Smooth muscle cell (in vitro differentiated cells): ENCODE measurements around the gene SLCO2B1. TPM values are rescaled to one million over a fixed set of nuclear protein-coding genes. Genes with fewer than 3 reads are reported as not detected.

Source experiments
- DNase-seq: peaks from one replicate; lab custom pipeline; 2025; ENCODE audit not compliant: unreplicated experiment; lab: John Stamatoyannopoulos, UW
- H2AFZ ChIP-seq: fragments of 200-600 bp; sonication (generic); 2 replicates; pipeline ENCODE4 v1.6.0; 2016; ENCODE audit warnings: antibody characterized with exemption, low read depth, mild to moderate bottlenecking
- H3F3A ChIP-seq: fragments of 200-600 bp; sonication (generic); 2 replicates; pipeline ENCODE4 v1.6.0; 2017; ENCODE audit warnings: antibody characterized with exemption, low read depth
- H3K27ac ChIP-seq: fragments of 200-600 bp; sonication (generic); 2 replicates; pipeline ENCODE4 v1.5.1; 2016; ENCODE audit warnings: low read depth, mild to moderate bottlenecking
- H3K27me3 ChIP-seq: fragments of 200-600 bp; sonication (generic); 2 replicates; pipeline ENCODE4 v1.6.1; 2016; ENCODE audit warnings: low read depth, mild to moderate bottlenecking
- H3K36me3 ChIP-seq: fragments of 200-600 bp; sonication (generic); 2 replicates; pipeline ENCODE4 v1.5.1; 2016; ENCODE audit warnings: low read depth
- H3K4me1 ChIP-seq: fragments of 200-600 bp; sonication (generic); 2 replicates; pipeline ENCODE4 v1.5.1; 2016; ENCODE audit warnings: low read depth
- H3K4me2 ChIP-seq: fragments of 200-600 bp; sonication (generic); 2 replicates; pipeline ENCODE4 v1.6.0; 2016; ENCODE audit warnings: mild to moderate bottlenecking
- H3K4me3 ChIP-seq: fragments of 200-600 bp; sonication (generic); 2 replicates; pipeline ENCODE4 v1.5.1; 2016; ENCODE audit warnings: mild to moderate bottlenecking
- H3K79me2 ChIP-seq: fragments of 200-600 bp; sonication (generic); 2 replicates; pipeline ENCODE4 v1.6.0; 2016; ENCODE audit warnings: low read depth, mild to moderate bottlenecking
- H3K9ac ChIP-seq: fragments of 200-600 bp; sonication (generic); 2 replicates; pipeline ENCODE4 v1.6.0; 2016; ENCODE audit warnings: low read depth
- H3K9me3 ChIP-seq: fragments of 200-600 bp; sonication (generic); replicated peaks from 2 replicates; pipeline ENCODE4 v1.5.1; 2016; ENCODE audit warnings: low read depth
- H4K20me1 ChIP-seq: fragments of 200-600 bp; sonication (generic); 2 replicates; pipeline ENCODE4 v1.6.0; 2016; ENCODE audit warnings: low read depth
- CTCF ChIP-seq: fragments of 200-600 bp; sonication (generic); IDR thresholded peaks from 2 replicates; pipeline ENCODE4 v1.5.1; 2017; ENCODE audit warnings: borderline replicate concordance, mild to moderate bottlenecking, antibody characterized with exemption; ENCODE audit not compliant: insufficient read depth, poor library complexity, severe bottlenecking
- WGBS: methylation state at CpG from one replicate; pipeline ENCODE4 v1.1.7; 2016; ENCODE audit warnings: low lambda C conversion rate; 5-methylcytosine and 5-hydroxymethylcytosine counted together
- polyA plus RNA-seq: library from polyadenylated mRNA; unstranded; fragments of >200 nt; fragmentation: Nextera tagmentation; extraction: Ambion mirVana; gene quantifications from 2 replicates; pipeline ENCODE4 v1.2.1, GENCODE V29; 2016
- total RNA-seq: library from RNA; depleted of rRNA; stranded (reverse); fragments of >200 nt; gene quantifications from 2 replicates; pipeline ENCODE4 v1.2.3, GENCODE V29; 2014

The SLCO2B1 gene
- total and polyA plus RNA-seq, 2 experiments from 2014 or later = 0.30 TPM; not detected in 1

GRCh38 chr11:75169101-75169885 is 18.4 kb downstream of the SLCO2B1 start:
- Histone ChIP-seq H3K4me1 (no peaks in the 10 kb centered on the region), H2AFZ (no peak overlapping the region), H3F3A (no peaks in the 10 kb centered on the region), H3K79me2 (no peaks in the 10 kb centered on the region), H3K9me3 (no peaks in the 10 kb centered on the region), H3K9ac (no peak overlapping the region), H3K36me3 (no peaks in the 10 kb centered on the region), H3K4me3 (no peak overlapping the region), H3K27ac (no peak overlapping the region), H3K27me3 (no peaks in the 10 kb centered on the region), H3K4me2 (no peak overlapping the region), H4K20me1 (no peaks in the 10 kb centered on the region)
- 88% methylated on average over 13 of the region's 13 CpGs for WGBS
- no peak for DNase-seq
- TF ChIP-seq CTCF = no peak

- H3K27ac ChIP-seq = no peak overlapping the region
- H3K27me3 ChIP-seq = no peaks in the 10 kb centered on the region
Observed at GRCh38 chr11:75170516-75171201, 19.8 kb downstream of the SLCO2B1 start.

GRCh38 chr11:75173336-75173735 is 22.4 kb downstream of the SLCO2B1 start:
- no peak overlapping the region for H3K9ac ChIP-seq
- TF ChIP-seq CTCF = no peak
- no peak overlapping the region for H3K4me3 ChIP-seq
- H3K4me1 ChIP-seq = no peaks in the 10 kb centered on the region
- H4K20me1 ChIP-seq = no peaks in the 10 kb centered on the region
- no peaks in the 10 kb centered on the region for H3K9me3 ChIP-seq
- no peak overlapping the region for H3K4me2 ChIP-seq
- no peak for DNase-seq
- no peaks in the 10 kb centered on the region for H3K79me2 ChIP-seq
- H3K36me3 ChIP-seq = no peaks in the 10 kb centered on the region
- no peaks in the 10 kb centered on the region for H3F3A ChIP-seq
- WGBS = 94% methylated on average over 7 of the region's 7 CpGs
- no peak overlapping the region for H2AFZ ChIP-seq
- no peak overlapping the region for H3K27ac ChIP-seq
- H3K27me3 ChIP-seq = no peaks in the 10 kb centered on the region

More at GRCh38 chr11:75170516-75171201, 19.8 kb downstream of the SLCO2B1 start:
- H3K36me3 ChIP-seq = no peaks in the 10 kb centered on the region
- no peaks in the 10 kb centered on the region for H3F3A ChIP-seq
- H2AFZ ChIP-seq = no peak overlapping the region
- H3K4me3 ChIP-seq = no peak overlapping the region
- no peaks in the 10 kb centered on the region for H4K20me1 ChIP-seq
- no peaks in the 10 kb centered on the region for H3K4me1 ChIP-seq
- no peak for DNase-seq
- H3K4me2 ChIP-seq = no peak overlapping the region
- no peak for TF ChIP-seq CTCF
- H3K9ac ChIP-seq = no peak overlapping the region
- 75% methylated on average over 18 of the region's 18 CpGs for WGBS
- no peaks in the 10 kb centered on the region for H3K9me3 ChIP-seq
- H3K79me2 ChIP-seq = no peaks in the 10 kb centered on the region
